K562 (cell line): Measurements from ENCODE around the gene BAK1. TPM values are rescaled to one million over a fixed set of nuclear protein-coding genes. Genes with fewer than 3 reads are reported as not detected.

Source experiments
- DDX20 ChIP-seq: fragments of 450-650 bp; IDR thresholded peaks from 2 replicates; pipeline ENCODE4 v1.6.1; 2016; ENCODE audit warnings: missing genetic modification characterization, low read depth, mild to moderate bottlenecking, missing compliant biosample characterization, moderate library complexity
- ESRRA ChIP-seq: fragments of 450-650 bp; IDR thresholded peaks from 2 replicates; pipeline ENCODE4 v1.6.1; 2014; ENCODE audit warnings: low read depth, mild to moderate bottlenecking, moderate library complexity, borderline replicate concordance
- MTA3 ChIP-seq: fragments of 450-650 bp; formaldehyde crosslinking; IDR thresholded peaks from 2 replicates; pipeline ENCODE4 v1.6.1; 2017; ENCODE audit warnings: mild to moderate bottlenecking, borderline replicate concordance
- NCOA1 ChIP-seq: fragments of 450-650 bp; IDR thresholded peaks from 2 replicates; pipeline ENCODE4 v1.6.1; 2016; ENCODE audit warnings: low read depth
- NFYB ChIP-seq: IDR thresholded peaks from 2 replicates; pipeline ENCODE4 v1.6.1; 2011; ENCODE audit warnings: mild to moderate bottlenecking, moderate library complexity; ENCODE audit not compliant: insufficient read length; ENCODE audit errors: extremely low read depth
- SIX5 ChIP-seq, 2 experiments: IDR thresholded peaks; 2 replicates each; pipeline ENCODE4 v1.6.1; 2011; ENCODE audit warnings: low read length in 2 of 2, borderline replicate concordance in 1 of 2, low read depth in 1 of 2, mild to moderate bottlenecking in 1 of 2, moderate library complexity in 1 of 2; ENCODE audit not compliant: insufficient read depth in 1 of 2
- SMARCA4 ChIP-seq: fragments of 450-650 bp; IDR thresholded peaks from 2 replicates; pipeline ENCODE4 v1.6.1; 2016
- SMARCE1 ChIP-seq: fragments of 450-650 bp; IDR thresholded peaks from 2 replicates; pipeline ENCODE4 v1.7.1; 2016; ENCODE audit warnings: mild to moderate bottlenecking
- TAF1 ChIP-seq: IDR thresholded peaks from 2 replicates; pipeline ENCODE4 v1.6.1; 2011; ENCODE audit warnings: mild to moderate bottlenecking, low read length, moderate library complexity; ENCODE audit not compliant: insufficient read depth, control insufficient read depth, severe bottlenecking; ENCODE audit errors: extremely low read depth
- TEAD1 ChIP-seq, 2 experiments: fragments of 450-650 bp in 1 of 2; sonication (generic) in 1 of 2; formaldehyde crosslinking; IDR thresholded peaks; 2 replicates each; pipeline versions ENCODE4 v1.4.0 to v1.8.0; 2020 to 2022; ENCODE audit warnings: mild to moderate bottlenecking in 2 of 2, missing genetic modification reagents in 1 of 2
- ZFP36 ChIP-seq: fragments of 150-350 bp; IDR thresholded peaks from 2 replicates; pipeline ENCODE4 v1.6.1; 2018; ENCODE audit warnings: low read length, low read depth; ENCODE audit not compliant: partially characterized antibody
- ZNF41 ChIP-seq: fragments of 250-450 bp; sonication (Bioruptor Pico); conservative IDR thresholded peaks from 2 replicates; pipeline ENCODE4 v1.4.0; 2020; ENCODE audit warnings: mild to moderate bottlenecking
- ZNF431 ChIP-seq: sonication (generic); formaldehyde crosslinking; IDR thresholded peaks from 2 replicates; pipeline ENCODE4 v1.8.0; 2022; ENCODE audit warnings: mild to moderate bottlenecking, missing genetic modification reagents
- ZNF551 ChIP-seq: fragments of 250-450 bp; sonication (Bioruptor Pico); IDR thresholded peaks from 2 replicates; pipeline ENCODE4 v1.5.0; 2021; ENCODE audit warnings: mild to moderate bottlenecking, moderate library complexity
- ZNF644 ChIP-seq: fragments of 200-800 bp; sonication (Bioruptor generic); IDR thresholded peaks from 2 replicates; pipeline ENCODE4 v1.6.1; 2016; ENCODE audit warnings: low read depth, missing genetic modification characterization, missing compliant biosample characterization
- ZNF766 ChIP-seq: fragments of 200-800 bp; sonication (Bioruptor generic); conservative IDR thresholded peaks from 2 replicates; pipeline ENCODE4 v1.6.1; 2016; ENCODE audit warnings: missing genetic modification characterization, missing compliant biosample characterization
- polyA plus RNA-seq, 8 experiments: library from polyadenylated mRNA; depleted of rRNA in 4 of 8; stranded (reverse) in 5 of 8; unstranded in 3 of 8; fragments of >200 nt; fragmentation: Nextera tagmentation in 2 of 8; fragmentation: Illumina TruSeq in 1 of 8; extraction: Ambion mirVana in 2 of 8; extraction: Trizol in 1 of 8; gene quantifications; 2 replicates each; pipeline versions ENCODE4 v1.2.1 to v1.2.3, GENCODE V29; 2011 to 2014; ENCODE audit warnings: inconsistent platforms in 1 of 8, missing spikeins in 1 of 8
- total RNA-seq, 7 experiments: library from RNA; depleted of rRNA in 6 of 7; stranded (reverse); fragments of >200 nt in 6 of 7; fragmentation: Illumina TruSeq in 2 of 7; extraction: Trizol in 2 of 7; gene quantifications; 2 replicates each; pipeline versions ENCODE4 v1.2.1 to v1.2.3, GENCODE V29; 2011 to 2021; ENCODE audit warnings: low replicate concordance in 1 of 7
- TF ChIP-seq, protein P1 (sequence below), 2 experiments: fragments of 450-650 bp in 1 of 2; IDR thresholded peaks; 2 replicates each; pipeline ENCODE4 v1.6.1; 2011 to 2017; ENCODE audit warnings: low read depth in 2 of 2, antibody characterized with exemption in 1 of 2, borderline replicate concordance in 1 of 2, low read length in 1 of 2, mild to moderate bottlenecking in 1 of 2, mixed read lengths in 1 of 2; ENCODE audit not compliant: control insufficient read depth in 1 of 2
- TF ChIP-seq, protein P2 (sequence below): sonication (generic); formaldehyde crosslinking; IDR thresholded peaks from 2 replicates; pipeline ENCODE4 v1.9.0; 2022; ENCODE audit warnings: mild to moderate bottlenecking, missing genetic modification reagents
- TF ChIP-seq, protein P3 (sequence below): sonication (generic); formaldehyde crosslinking; IDR thresholded peaks from 2 replicates; pipeline ENCODE4 v1.4.0; 2020; ENCODE audit warnings: mild to moderate bottlenecking, missing genetic modification reagents

Gene BAK1
- total and polyA plus RNA-seq, 9 of the 15 experiments (the other 6 are each of a cell fraction or from before 2014, with no cell fraction given), result 5.4 to 30.7 (median 18.9) TPM

DNA sequence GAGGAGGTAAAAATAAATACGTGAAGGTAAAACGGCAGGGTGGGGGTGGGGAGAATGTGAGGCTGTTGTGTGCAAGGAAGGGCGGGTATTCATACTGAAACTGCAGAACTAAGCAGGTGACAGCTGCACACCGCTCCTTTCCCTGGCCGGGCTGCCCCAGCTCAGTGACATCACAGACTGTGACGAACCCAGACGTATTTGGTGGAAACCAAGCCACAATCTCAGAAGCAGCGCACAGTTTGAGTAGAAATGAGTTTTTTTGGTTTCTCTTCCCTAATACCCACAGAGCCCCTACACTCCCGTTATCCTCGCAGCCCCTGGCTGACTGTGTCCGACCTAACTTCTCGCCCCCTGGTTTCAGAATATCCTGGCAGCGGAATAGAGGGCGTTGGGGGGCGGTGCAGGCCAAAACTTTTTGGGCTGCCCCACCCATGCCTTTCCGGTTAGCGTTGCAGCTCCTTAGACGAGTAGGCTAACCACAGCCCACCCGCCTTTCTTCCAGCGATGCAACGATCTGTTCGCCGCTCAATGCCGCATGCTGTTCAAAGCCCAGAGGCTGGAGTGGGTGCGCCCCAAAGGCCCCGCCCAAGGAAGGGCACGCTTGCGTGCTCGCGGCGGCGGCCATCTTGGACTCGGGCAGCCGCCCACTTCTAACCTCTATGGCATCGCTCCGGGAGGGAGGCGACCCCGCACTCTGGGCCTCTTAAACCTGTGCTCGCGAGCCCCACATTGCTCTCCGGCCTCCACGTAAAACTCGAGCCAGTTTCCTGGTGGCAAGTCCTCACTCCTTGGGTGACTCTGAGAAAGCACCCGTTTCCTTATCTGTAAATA, 9.1 kb downstream of the BAK1 start (continued):
- no peak for TF ChIP-seq NFYB
- TF ChIP-seq DDX20 (tag), result no peak
- TF ChIP-seq NCOA1, result peak; percentile 37; the same call in 1 of the 2 replicates
- TF ChIP-seq, protein P1, sequence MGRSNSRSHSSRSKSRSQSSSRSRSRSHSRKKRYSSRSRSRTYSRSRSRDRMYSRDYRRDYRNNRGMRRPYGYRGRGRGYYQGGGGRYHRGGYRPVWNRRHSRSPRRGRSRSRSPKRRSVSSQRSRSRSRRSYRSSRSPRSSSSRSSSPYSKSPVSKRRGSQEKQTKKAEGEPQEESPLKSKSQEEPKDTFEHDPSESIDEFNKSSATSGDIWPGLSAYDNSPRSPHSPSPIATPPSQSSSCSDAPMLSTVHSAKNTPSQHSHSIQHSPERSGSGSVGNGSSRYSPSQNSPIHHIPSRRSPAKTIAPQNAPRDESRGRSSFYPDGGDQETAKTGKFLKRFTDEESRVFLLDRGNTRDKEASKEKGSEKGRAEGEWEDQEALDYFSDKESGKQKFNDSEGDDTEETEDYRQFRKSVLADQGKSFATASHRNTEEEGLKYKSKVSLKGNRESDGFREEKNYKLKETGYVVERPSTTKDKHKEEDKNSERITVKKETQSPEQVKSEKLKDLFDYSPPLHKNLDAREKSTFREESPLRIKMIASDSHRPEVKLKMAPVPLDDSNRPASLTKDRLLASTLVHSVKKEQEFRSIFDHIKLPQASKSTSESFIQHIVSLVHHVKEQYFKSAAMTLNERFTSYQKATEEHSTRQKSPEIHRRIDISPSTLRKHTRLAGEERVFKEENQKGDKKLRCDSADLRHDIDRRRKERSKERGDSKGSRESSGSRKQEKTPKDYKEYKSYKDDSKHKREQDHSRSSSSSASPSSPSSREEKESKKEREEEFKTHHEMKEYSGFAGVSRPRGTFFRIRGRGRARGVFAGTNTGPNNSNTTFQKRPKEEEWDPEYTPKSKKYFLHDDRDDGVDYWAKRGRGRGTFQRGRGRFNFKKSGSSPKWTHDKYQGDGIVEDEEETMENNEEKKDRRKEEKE (IDR thresholded peaks at IDR 0.05; ENCODE audit: borderline replicate concordance in 1 of 2, control insufficient read depth in 1 of 2, low read depth in 2 of 2, low read length in 1 of 2), result no peak
- no peak for TF ChIP-seq ZNF644 (tag)
- TF ChIP-seq, protein P2, sequence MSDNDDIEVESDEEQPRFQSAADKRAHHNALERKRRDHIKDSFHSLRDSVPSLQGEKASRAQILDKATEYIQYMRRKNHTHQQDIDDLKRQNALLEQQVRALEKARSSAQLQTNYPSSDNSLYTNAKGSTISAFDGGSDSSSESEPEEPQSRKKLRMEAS (CRISPR knock-in tag), result peak; percentile 96
- TF ChIP-seq TAF1, result peak; percentile 58
- TF ChIP-seq ZNF551, result no peak
- TF ChIP-seq SMARCA4, result 0 out of 2 replicates have a peak, but pooled peaks have one; percentile 35
- TF ChIP-seq ESRRA, result peak; percentile 63; the same call in 1 of the 2 replicates
- TF ChIP-seq ZFP36, result peak; percentile 31
- peak; percentile 79; the same call in 1 of the 2 replicates for TF ChIP-seq MTA3
- TF ChIP-seq ZNF766 (CRISPR knock-in tag), result no peak; the same call in 1 of the 2 replicates
- TF ChIP-seq ZNF431 (CRISPR knock-in tag), result peak; percentile 68; the same call in 1 of the 2 replicates
- peak; percentile 12; the same call in 1 of the 2 replicates for TF ChIP-seq SMARCE1
- TF ChIP-seq, protein P3, sequence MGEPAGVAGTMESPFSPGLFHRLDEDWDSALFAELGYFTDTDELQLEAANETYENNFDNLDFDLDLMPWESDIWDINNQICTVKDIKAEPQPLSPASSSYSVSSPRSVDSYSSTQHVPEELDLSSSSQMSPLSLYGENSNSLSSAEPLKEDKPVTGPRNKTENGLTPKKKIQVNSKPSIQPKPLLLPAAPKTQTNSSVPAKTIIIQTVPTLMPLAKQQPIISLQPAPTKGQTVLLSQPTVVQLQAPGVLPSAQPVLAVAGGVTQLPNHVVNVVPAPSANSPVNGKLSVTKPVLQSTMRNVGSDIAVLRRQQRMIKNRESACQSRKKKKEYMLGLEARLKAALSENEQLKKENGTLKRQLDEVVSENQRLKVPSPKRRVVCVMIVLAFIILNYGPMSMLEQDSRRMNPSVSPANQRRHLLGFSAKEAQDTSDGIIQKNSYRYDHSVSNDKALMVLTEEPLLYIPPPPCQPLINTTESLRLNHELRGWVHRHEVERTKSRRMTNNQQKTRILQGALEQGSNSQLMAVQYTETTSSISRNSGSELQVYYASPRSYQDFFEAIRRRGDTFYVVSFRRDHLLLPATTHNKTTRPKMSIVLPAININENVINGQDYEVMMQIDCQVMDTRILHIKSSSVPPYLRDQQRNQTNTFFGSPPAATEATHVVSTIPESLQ (CRISPR knock-in tag), result 0 out of 2 replicates have a peak, but pooled peaks have one; percentile 73
- peak; percentile 18 to 44; a peak in 2 of 4 replicates for TF ChIP-seq SIX5 (IDR thresholded peaks at IDR 0.05; ENCODE audit: borderline replicate concordance in 1 of 2, insufficient read depth in 1 of 2, low read depth in 1 of 2, low read length in 2 of 2)
- TF ChIP-seq ZNF41 (CRISPR knock-in tag), result peak; percentile 49; the same call in 1 of the 2 replicates
- TF ChIP-seq TEAD1 (CRISPR knock-in tag; IDR thresholded peaks at IDR 0.05), result peak in 1 of 2 experiments; percentile 87; a peak in 2 of 4 replicates
